H1 (cell line): ENCODE data around the gene SNAPC1. TPM values are rescaled to one million over a fixed set of nuclear protein-coding genes. Genes with fewer than 3 reads are reported as not detected.

Experiments
- CTCF ChIA-PET: fragments of 300-600 bp; sonication (Branson Sonifier 250); formaldehyde crosslinking; loops from one replicate; lab custom pipeline; 2021; ENCODE audit not compliant: partially characterized antibody; lab: Charles Lee
- POLR2A ChIA-PET: fragments of 300-600 bp; sonication (Branson Sonifier 250); formaldehyde crosslinking; loops from one replicate; lab custom pipeline; 2021; ENCODE audit warnings: inconsistent platforms; ENCODE audit not compliant: partially characterized antibody; lab: Charles Lee
- DNase-seq, 2 experiments: peaks; one replicate each; pipeline versions ENCODE4 v3.0.0 to v3.0.0-alpha.2; 2010 to 2022; ENCODE audit warnings: low spot score in 2 of 2, low read depth in 1 of 2, mixed read lengths in 1 of 2
- FAIRE-seq: peaks from 2 replicates; lab custom pipeline; 2011; peaks lifted over from hg19 to GRCh38; lab: Jason Lieb, UNC
- H2AFZ ChIP-seq: 2 replicates; pipeline ENCODE4 v1.8.1; 2012; ENCODE audit warnings: low read length, inconsistent platforms
- H2AK5ac ChIP-seq: 2 replicates; pipeline ENCODE4 v1.6.1; 2013; ENCODE audit warnings: low read depth, low read length
- H2BK120ac ChIP-seq: replicated peaks from 2 replicates; pipeline ENCODE3; 2013; ENCODE audit warnings: low read depth, low read length, inconsistent platforms
- H2BK12ac ChIP-seq: 2 replicates; pipeline ENCODE4 v1.6.1; 2013; ENCODE audit warnings: low read depth, low read length
- H2BK15ac ChIP-seq: 2 replicates; pipeline ENCODE4 v1.6.1; 2013; ENCODE audit warnings: low read length
- H2BK20ac ChIP-seq: 2 replicates; pipeline ENCODE4 v1.6.1; 2013; ENCODE audit warnings: low read length
- H2BK5ac ChIP-seq: 2 replicates; pipeline ENCODE4 v1.6.1; 2013; ENCODE audit warnings: low read depth, low read length
- H3K14ac ChIP-seq: 2 replicates; pipeline ENCODE4 v1.6.1; 2013; ENCODE audit warnings: inconsistent platforms; ENCODE audit not compliant: insufficient read length
- H3K18ac ChIP-seq: 2 replicates; pipeline ENCODE4 v1.6.1; 2013; ENCODE audit warnings: low read length; ENCODE audit errors: extremely low read depth
- H3K23ac ChIP-seq: 2 replicates; pipeline ENCODE4 v1.6.1; 2013; ENCODE audit warnings: inconsistent platforms; ENCODE audit not compliant: insufficient read length
- H3K23me2 ChIP-seq: 2 replicates; pipeline ENCODE4 v1.6.1; 2013; ENCODE audit warnings: low read depth, low read length
- H3K27ac ChIP-seq: 2 replicates; pipeline ENCODE4 v1.6.1; 2011; ENCODE audit warnings: low read depth, low read length, inconsistent platforms
- H3K27me3 ChIP-seq, 4 experiments: replicated peaks in 1 of 4; 1 replicate in 1 of 4; 2 replicates in 3 of 4; pipeline versions ENCODE4 v1.6.1 to v1.8.1; 2011 to 2013; ENCODE audit warnings: low read length in 3 of 4, mild to moderate bottlenecking in 3 of 4, inconsistent platforms in 2 of 4, mixed read lengths in 2 of 4, moderate library complexity in 1 of 4; ENCODE audit not compliant: control insufficient read depth in 3 of 4, insufficient read depth in 3 of 4; ENCODE audit errors: extremely low read depth in 1 of 4
- H3K36me3 ChIP-seq, 4 experiments: 2 replicates each; pipeline versions ENCODE4 v1.6.1 to v1.8.1; 2011 to 2013; ENCODE audit warnings: mild to moderate bottlenecking in 4 of 4, low read length in 3 of 4, moderate library complexity in 2 of 4, control low read depth in 1 of 4, inconsistent platforms in 1 of 4; ENCODE audit not compliant: insufficient read depth in 4 of 4, control insufficient read depth in 2 of 4
- H3K4ac ChIP-seq: replicated peaks from 2 replicates; pipeline ENCODE3; 2013; ENCODE audit warnings: low read length, low read depth, mixed read lengths, inconsistent platforms; ENCODE audit not compliant: insufficient read length
- H3K4me1 ChIP-seq, 4 experiments: replicated peaks in 1 of 4; 1 replicate in 1 of 4; 2 replicates in 3 of 4; pipeline versions ENCODE4 v1.6.1 to v1.8.1; 2011 to 2013; ENCODE audit warnings: low read length in 3 of 4, inconsistent platforms in 2 of 4, mixed read lengths in 1 of 4; ENCODE audit not compliant: insufficient read depth in 4 of 4, control insufficient read depth in 3 of 4
- H3K4me2 ChIP-seq, 2 experiments: 2 replicates each; pipeline versions ENCODE4 v1.6.1 to v1.8.1; 2011 to 2013; ENCODE audit warnings: low read depth in 2 of 2, low read length in 2 of 2, control low read depth in 1 of 2, inconsistent platforms in 1 of 2, mild to moderate bottlenecking in 1 of 2; ENCODE audit not compliant: insufficient read depth in 1 of 2
- H3K4me3 ChIP-seq, 4 experiments: fragments of 200-600, 300-600 bp in 1 of 4; sonication (generic), shearing (Covaris generic), sonication (Bioruptor Twin) in 1 of 4; 2 replicates each; pipeline versions ENCODE4 v1.5.1 to v1.8.1; 2011 to 2016; ENCODE audit warnings: low read length in 4 of 4, low read depth in 3 of 4, control low read depth in 2 of 4, inconsistent platforms in 2 of 4, mild to moderate bottlenecking in 2 of 4, mixed read lengths in 1 of 4, moderate library complexity in 1 of 4; ENCODE audit not compliant: insufficient read depth in 2 of 4; ENCODE audit errors: extremely low read depth in 1 of 4
- H3K56ac ChIP-seq: replicated peaks from 2 replicates; pipeline ENCODE3; 2013; ENCODE audit warnings: low read depth, mild to moderate bottlenecking, mixed read lengths, low read length, inconsistent platforms; ENCODE audit not compliant: insufficient read length
- H3K79me1 ChIP-seq: 2 replicates; pipeline ENCODE4 v1.6.1; 2013; ENCODE audit warnings: low read depth, low read length, control low read depth
- H3K79me2 ChIP-seq, 2 experiments: 2 replicates each; pipeline versions ENCODE4 v1.6.1 to v1.8.1; 2012 to 2013; ENCODE audit warnings: low read length in 2 of 2, mild to moderate bottlenecking in 2 of 2, inconsistent platforms in 1 of 2; ENCODE audit not compliant: insufficient read depth in 2 of 2, control insufficient read depth in 1 of 2
- H3K9ac ChIP-seq, 4 experiments: replicated peaks in 1 of 4; 1 replicate in 1 of 4; 2 replicates in 3 of 4; pipeline versions ENCODE4 v1.6.1 to v1.8.1; 2011 to 2013; ENCODE audit warnings: low read depth in 3 of 4, low read length in 3 of 4, control low read depth in 2 of 4, mild to moderate bottlenecking in 2 of 4, moderate library complexity in 2 of 4, inconsistent platforms in 1 of 4; ENCODE audit errors: extremely low read depth in 1 of 4
- H3K9me3 ChIP-seq, 2 experiments: 2 replicates each; pipeline versions ENCODE4 v1.6.1 to v1.8.1; 2012 to 2013; ENCODE audit warnings: mild to moderate bottlenecking in 2 of 2, moderate library complexity in 2 of 2, control low read depth in 1 of 2, inconsistent platforms in 1 of 2, low read depth in 1 of 2, low read length in 1 of 2, mixed read lengths in 1 of 2; ENCODE audit not compliant: insufficient read depth in 2 of 2
- H4K20me1 ChIP-seq, 2 experiments: replicated peaks in 1 of 2; 2 replicates each; pipeline versions ENCODE3 to v1.8.1; 2011 to 2013; ENCODE audit warnings: inconsistent platforms in 2 of 2, low read length in 2 of 2, mild to moderate bottlenecking in 1 of 2; ENCODE audit not compliant: insufficient read depth in 2 of 2, control insufficient read depth in 1 of 2
- H4K5ac ChIP-seq: 2 replicates; pipeline ENCODE4 v1.6.1; 2013; ENCODE audit warnings: low read length, low read depth, mixed read lengths, inconsistent platforms; ENCODE audit not compliant: insufficient read length
- H4K8ac ChIP-seq: 2 replicates; pipeline ENCODE4 v1.8.0; 2013; ENCODE audit warnings: mild to moderate bottlenecking, moderate library complexity, low read length, inconsistent platforms; ENCODE audit not compliant: insufficient read depth; ENCODE audit errors: extremely low read depth
- H4K91ac ChIP-seq: replicated peaks from 2 replicates; pipeline ENCODE3; 2013; ENCODE audit warnings: low read length, mixed read lengths, inconsistent platforms; ENCODE audit not compliant: insufficient read length
- CBX8 ChIP-seq: fragments of 300-800, 300-1000 bp; sonication (generic); IDR thresholded peaks from 2 replicates; pipeline ENCODE4 v1.7.1; 2016; ENCODE audit warnings: low read depth, low read length, borderline replicate concordance
- EGR1 ChIP-seq: IDR thresholded peaks from 2 replicates; pipeline ENCODE4 v1.6.1; 2011; ENCODE audit warnings: low read depth, low read length, borderline replicate concordance
- FOSL1 ChIP-seq: IDR thresholded peaks from 2 replicates; pipeline ENCODE4 v1.6.1; 2011; ENCODE audit warnings: mild to moderate bottlenecking, low read depth, low read length, moderate library complexity; ENCODE audit not compliant: insufficient read depth
- KDM5A ChIP-seq: fragments of 200-600 bp; IDR thresholded peaks from 2 replicates; pipeline ENCODE4 v1.7.1; 2012; ENCODE audit warnings: mild to moderate bottlenecking, low read length, inconsistent platforms, mixed read lengths
- NANOG ChIP-seq: IDR thresholded peaks from 2 replicates; pipeline ENCODE4 v1.6.1; 2011; ENCODE audit warnings: low read length, low read depth, mild to moderate bottlenecking, inconsistent platforms; ENCODE audit not compliant: insufficient read depth, poor library complexity, severe bottlenecking
- RAD21 ChIP-seq, 2 experiments: IDR thresholded peaks in 1 of 2; conservative IDR thresholded peaks in 1 of 2; 2 replicates each; pipeline ENCODE4 v1.6.1; 2011; ENCODE audit warnings: low read depth in 2 of 2, low read length in 2 of 2, improper control_type of control experiment in 1 of 2, inconsistent platforms in 1 of 2, mild to moderate bottlenecking in 1 of 2, moderate library complexity in 1 of 2
- RXRA ChIP-seq: IDR thresholded peaks from 2 replicates; pipeline ENCODE4 v1.6.1; 2011; ENCODE audit warnings: low read depth, mild to moderate bottlenecking, low read length, moderate library complexity; ENCODE audit not compliant: insufficient read depth
- SP4 ChIP-seq: IDR thresholded peaks from 2 replicates; pipeline ENCODE4 v1.6.1; 2012; ENCODE audit warnings: low read length, inconsistent platforms
- TAF1 ChIP-seq: IDR thresholded peaks from 2 replicates; pipeline ENCODE4 v1.6.1; 2011; ENCODE audit warnings: mild to moderate bottlenecking, low read depth, low read length
- TEAD4 ChIP-seq: IDR thresholded peaks from 2 replicates; pipeline ENCODE4 v1.6.1; 2012; ENCODE audit warnings: low read depth, low read length, inconsistent platforms, mixed read lengths
- WGBS, 2 experiments: shearing (Covaris generic) in 1 of 2; methylation state at CpG; one replicate each; pipeline versions ENCODE4 v1.1.6 to v1.1.7; 2013 to 2015; ENCODE audit warnings: low lambda C conversion rate in 2 of 2, mixed read lengths in 2 of 2, inconsistent platforms in 1 of 2, low coverage in 1 of 2, missing lambda C conversion rate in 1 of 2; ENCODE audit not compliant: insufficient replicate concordance in 2 of 2, insufficient coverage in 1 of 2, insufficient read length in 1 of 2; ENCODE audit errors: extremely low coverage in 1 of 2, missing lambda C conversion rate in 1 of 2; 5-methylcytosine and 5-hydroxymethylcytosine counted together
- polyA plus RNA-seq, 7 experiments: library from polyadenylated mRNA; depleted of rRNA in 3 of 7; stranded (reverse) in 5 of 7; unstranded in 2 of 7; fragments of >200 nt in 5 of 7; fragments of 200-250 nt in 2 of 7; gene quantifications; 1 replicate in 5 of 7; 2 replicates in 1 of 7; 4 replicates in 1 of 7; pipeline versions ENCODE4 v1.2.1 to v1.2.3, GENCODE V29; 2011 to 2013; ENCODE audit warnings: missing spikeins in 2 of 7, mixed read lengths in 2 of 7
- total RNA-seq: library from RNA; stranded (reverse); fragmentation: NEBNext Ultra II Directional; extraction: Animal tissue kit (Norgen Biotek cat#: 25700); gene quantifications from 2 replicates; pipeline ENCODE4 v1.2.1, GENCODE V29; 2021
- TF ChIP-seq, protein P1 (sequence below): IDR thresholded peaks from 2 replicates; pipeline ENCODE4 v1.6.1; 2012; ENCODE audit warnings: low read length, inconsistent platforms
- TF ChIP-seq, protein P2 (sequence below): IDR thresholded peaks from 2 replicates; pipeline ENCODE4 v1.6.1; 2012; ENCODE audit warnings: inconsistent platforms

Gene SNAPC1
- total and polyA plus RNA-seq, 2 of the 8 experiments (the other 6 are each of a cell fraction or from before 2014, with no cell fraction given), result 5.8 to 11.1 TPM

DNA sequence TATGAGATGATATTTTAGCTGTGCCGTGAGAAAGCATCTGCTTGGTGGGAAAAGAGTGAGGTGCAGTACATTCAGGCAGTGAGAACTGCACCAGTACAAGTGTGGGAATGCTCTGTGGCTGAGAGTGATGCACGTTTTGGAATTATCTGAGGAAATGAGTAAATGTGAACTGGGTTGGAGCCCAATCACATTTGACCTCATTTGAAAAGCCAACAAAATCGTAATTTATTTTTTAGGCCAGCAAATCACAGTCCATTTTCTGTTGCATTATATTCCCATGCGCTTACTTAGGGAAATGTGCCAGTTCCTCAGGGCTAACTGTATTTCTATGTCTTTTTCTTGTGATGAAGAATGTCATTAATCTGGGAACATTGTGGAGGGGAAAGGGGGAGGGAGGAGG, 77.3 kb downstream of the SNAPC1 start:
- 81% methylated on average over 4 of the region's 4 CpGs; no CpG with 5 or more reads in 1 of the 2 experiments for WGBS, 2 experiments
- no peak overlapping the region for H3K4me3 ChIP-seq
- H3K9me3 ChIP-seq, result no peaks in the 10 kb centered on the region
- H2AK5ac ChIP-seq, result no peak overlapping the region
- POLR2A ChIA-PET, result no interaction called here
- DNase-seq (no peak), FAIRE-seq (no peak)
- no peaks in the 10 kb centered on the region for H3K79me1 ChIP-seq
- no peaks in the 10 kb centered on the region; the same call in 1 of the 2 replicates for H3K23me2 ChIP-seq
- H3K56ac ChIP-seq, result no peak overlapping the region
- no peak overlapping the region for H2BK20ac ChIP-seq
- no peak overlapping the region for H2BK5ac ChIP-seq
- no peak overlapping the region for H3K14ac ChIP-seq
- no peak overlapping the region for H4K5ac ChIP-seq
- no peaks in the 10 kb centered on the region for H3K36me3 ChIP-seq
- no peak overlapping the region for H3K27ac ChIP-seq
- H3K18ac ChIP-seq, result no peak overlapping the region
- no peak overlapping the region for H2BK12ac ChIP-seq
- no peaks in the 10 kb centered on the region for H4K20me1 ChIP-seq
- no peak overlapping the region for H3K4ac ChIP-seq
- H3K4me1 ChIP-seq, result peaks cover 0 to 4% (median 2%) of the 10 kb centered on the region in 4 experiments; a peak in 4 of 7 replicates
- CTCF ChIA-PET, result interaction anchor here (0.6 to 3.4 kb wide), 4 partner anchors 55 to 382 kb away, joined by 3 to 40 read pairs (median 16); partner anchors contain the start of gene SNAPC1
- H2BK120ac ChIP-seq, result no peak overlapping the region
- no peak overlapping the region for H3K4me2 ChIP-seq
- H3K27me3 ChIP-seq, result no peaks in the 10 kb centered on the region; a peak in 1 of 7 replicates
- no peak overlapping the region for H4K91ac ChIP-seq
- H3K79me2 ChIP-seq, result no peaks in the 10 kb centered on the region
- no peak overlapping the region for H2AFZ ChIP-seq
- no peak overlapping the region for H3K23ac ChIP-seq
- H2BK15ac ChIP-seq, result no peak overlapping the region
- H3K9ac ChIP-seq, result no peak overlapping the region
- H4K8ac ChIP-seq, result no peak overlapping the region
- no peak for TF ChIP-seq SP4
- no peak for TF ChIP-seq KDM5A
- no peak for TF ChIP-seq CBX8
- no peak for TF ChIP-seq NANOG
- no peak for TF ChIP-seq TAF1
- TF ChIP-seq TEAD4, result no peak
- TF ChIP-seq, protein P1, sequence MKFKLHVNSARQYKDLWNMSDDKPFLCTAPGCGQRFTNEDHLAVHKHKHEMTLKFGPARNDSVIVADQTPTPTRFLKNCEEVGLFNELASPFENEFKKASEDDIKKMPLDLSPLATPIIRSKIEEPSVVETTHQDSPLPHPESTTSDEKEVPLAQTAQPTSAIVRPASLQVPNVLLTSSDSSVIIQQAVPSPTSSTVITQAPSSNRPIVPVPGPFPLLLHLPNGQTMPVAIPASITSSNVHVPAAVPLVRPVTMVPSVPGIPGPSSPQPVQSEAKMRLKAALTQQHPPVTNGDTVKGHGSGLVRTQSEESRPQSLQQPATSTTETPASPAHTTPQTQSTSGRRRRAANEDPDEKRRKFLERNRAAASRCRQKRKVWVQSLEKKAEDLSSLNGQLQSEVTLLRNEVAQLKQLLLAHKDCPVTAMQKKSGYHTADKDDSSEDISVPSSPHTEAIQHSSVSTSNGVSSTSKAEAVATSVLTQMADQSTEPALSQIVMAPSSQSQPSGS, result no peak
- TF ChIP-seq, protein P2, sequence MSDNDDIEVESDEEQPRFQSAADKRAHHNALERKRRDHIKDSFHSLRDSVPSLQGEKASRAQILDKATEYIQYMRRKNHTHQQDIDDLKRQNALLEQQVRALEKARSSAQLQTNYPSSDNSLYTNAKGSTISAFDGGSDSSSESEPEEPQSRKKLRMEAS, result no peak
- no peak for TF ChIP-seq RXRA
- TF ChIP-seq FOSL1, result no peak
- TF ChIP-seq EGR1, result no peak
- TF ChIP-seq RAD21 (IDR thresholded peaks at IDR 0.05 in 1 of 2, conservative IDR thresholded peaks at IDR 0.05 in 1 of 2; ENCODE audit: low read depth in 2 of 2, low read length in 2 of 2), result no peak
